Testis (tissue), 3 donors: ENCODE measurements around the gene TEX2. TPM values are rescaled to one million over a fixed set of nuclear protein-coding genes. Genes with fewer than 3 reads are reported as not detected.

Source experiments
- DNase-seq: peaks from one replicate; pipeline ENCODE4 v3.0.0-alpha.2; 2019
- H3K27ac ChIP-seq, 2 donors: fragments of 200-600 bp; sonication (generic); one replicate each; pipeline ENCODE4 v1.5.1; 2019
- H3K27me3 ChIP-seq: fragments of 200-600 bp; sonication (generic); one replicate; pipeline ENCODE4 v1.5.1; 2019
- H3K36me3 ChIP-seq: fragments of 200-600 bp; sonication (generic); one replicate; pipeline ENCODE4 v1.5.1; 2017; ENCODE audit warnings: low read depth; ENCODE audit errors: missing control alignments
- H3K4me1 ChIP-seq: fragments of 200-600 bp; sonication (generic); one replicate; pipeline ENCODE4 v1.5.1; 2019
- H3K4me3 ChIP-seq, 2 donors: fragments of 200-600 bp; sonication (generic); one replicate each; pipeline ENCODE4 v1.5.1; 2017 to 2019
- H3K9me3 ChIP-seq: fragments of 200-600 bp; sonication (generic); one replicate; pipeline ENCODE4 v1.5.1; 2017
- POLR2A ChIP-seq: fragments of 450-650 bp; IDR thresholded peaks from one replicate; pipeline ENCODE4 v1.6.1; 2017; ENCODE audit warnings: antibody characterized with exemption, mild to moderate bottlenecking, moderate library complexity
- WGBS, 2 donors: methylation state at CpG; one replicate each; pipeline ENCODE4 v1.1.5; 2018; 5-methylcytosine and 5-hydroxymethylcytosine counted together
- intact Hi-C: fragments of 100-400 bp; cut with DNase I; formaldehyde crosslinking; loops from one replicate; pipeline ENCODE4 v1.15.1; 2023; ENCODE audit warnings: low total_unique reads
- polyA plus RNA-seq: library from polyadenylated mRNA; stranded (reverse); fragments of 350-450 nt; fragmentation: Illumina TruSeq; extraction: RNeasy Lipid Tissue Mini Kit (QIAGEN cat#74804); gene quantifications from one replicate; pipeline ENCODE4 v1.2.3, GENCODE V29; 2014; ENCODE audit warnings: low read depth, low replicate concordance; ENCODE audit not compliant: insufficient read depth
- total RNA-seq, 2 donors: library from RNA; depleted of rRNA; stranded (reverse); fragments of >200 nt; gene quantifications; one replicate each; pipeline ENCODE4 v1.2.3, GENCODE V29; 2016
- TF ChIP-seq, protein P1 (sequence below), 3 experiments: fragments of 450-650 bp in 2 of 3; fragments of 200-600 bp in 1 of 3; sonication (generic) in 1 of 3; IDR thresholded peaks; one replicate each; pipeline ENCODE4 v1.5.1; 2016 to 2019; ENCODE audit warnings: antibody characterized with exemption in 3 of 3, mild to moderate bottlenecking in 2 of 3, moderate library complexity in 1 of 3

Gene TEX2
- total and polyA plus RNA-seq, 3 donors from 2014 or later = 66.0 to 136 (median 99.9) TPM

DNA sequence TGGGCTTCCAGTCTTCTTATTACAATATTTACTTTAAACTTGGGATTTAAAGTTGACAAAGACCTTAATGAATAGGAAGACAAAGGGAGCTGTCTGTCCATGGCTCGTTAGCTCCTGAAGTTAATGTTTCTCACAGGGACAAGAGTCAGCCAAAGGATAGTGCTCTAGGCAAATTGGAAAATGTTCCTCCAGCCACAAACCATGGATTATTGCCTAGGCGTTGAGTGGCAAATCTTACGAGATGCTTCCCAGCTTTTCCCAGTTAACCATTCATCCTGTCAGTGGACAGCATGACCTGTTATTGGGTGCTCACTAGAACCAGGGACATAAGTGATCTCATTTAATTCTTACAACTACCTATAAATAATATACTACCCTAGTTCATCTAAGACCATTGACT is 3.6 kb downstream of the TEX2 start:
- TF ChIP-seq, protein P1, sequence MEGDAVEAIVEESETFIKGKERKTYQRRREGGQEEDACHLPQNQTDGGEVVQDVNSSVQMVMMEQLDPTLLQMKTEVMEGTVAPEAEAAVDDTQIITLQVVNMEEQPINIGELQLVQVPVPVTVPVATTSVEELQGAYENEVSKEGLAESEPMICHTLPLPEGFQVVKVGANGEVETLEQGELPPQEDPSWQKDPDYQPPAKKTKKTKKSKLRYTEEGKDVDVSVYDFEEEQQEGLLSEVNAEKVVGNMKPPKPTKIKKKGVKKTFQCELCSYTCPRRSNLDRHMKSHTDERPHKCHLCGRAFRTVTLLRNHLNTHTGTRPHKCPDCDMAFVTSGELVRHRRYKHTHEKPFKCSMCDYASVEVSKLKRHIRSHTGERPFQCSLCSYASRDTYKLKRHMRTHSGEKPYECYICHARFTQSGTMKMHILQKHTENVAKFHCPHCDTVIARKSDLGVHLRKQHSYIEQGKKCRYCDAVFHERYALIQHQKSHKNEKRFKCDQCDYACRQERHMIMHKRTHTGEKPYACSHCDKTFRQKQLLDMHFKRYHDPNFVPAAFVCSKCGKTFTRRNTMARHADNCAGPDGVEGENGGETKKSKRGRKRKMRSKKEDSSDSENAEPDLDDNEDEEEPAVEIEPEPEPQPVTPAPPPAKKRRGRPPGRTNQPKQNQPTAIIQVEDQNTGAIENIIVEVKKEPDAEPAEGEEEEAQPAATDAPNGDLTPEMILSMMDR (IDR thresholded peaks at IDR 0.05) = no peak
- WGBS, 2 donors = 91 to 96% methylated on average over 3 of the region's 3 CpGs
- H3K4me3 ChIP-seq = no peak overlapping the region
- H3K27ac ChIP-seq = no peak overlapping the region
- no peaks in the 10 kb centered on the region for H3K9me3 ChIP-seq
- H3K27me3 ChIP-seq = no peaks in the 10 kb centered on the region
- intact Hi-C loops = no loop called here
- H3K36me3 ChIP-seq = no peaks in the 10 kb centered on the region
- no peak for DNase-seq
- H3K4me1 ChIP-seq = peaks cover 20% of the 10 kb centered on the region

DNA sequence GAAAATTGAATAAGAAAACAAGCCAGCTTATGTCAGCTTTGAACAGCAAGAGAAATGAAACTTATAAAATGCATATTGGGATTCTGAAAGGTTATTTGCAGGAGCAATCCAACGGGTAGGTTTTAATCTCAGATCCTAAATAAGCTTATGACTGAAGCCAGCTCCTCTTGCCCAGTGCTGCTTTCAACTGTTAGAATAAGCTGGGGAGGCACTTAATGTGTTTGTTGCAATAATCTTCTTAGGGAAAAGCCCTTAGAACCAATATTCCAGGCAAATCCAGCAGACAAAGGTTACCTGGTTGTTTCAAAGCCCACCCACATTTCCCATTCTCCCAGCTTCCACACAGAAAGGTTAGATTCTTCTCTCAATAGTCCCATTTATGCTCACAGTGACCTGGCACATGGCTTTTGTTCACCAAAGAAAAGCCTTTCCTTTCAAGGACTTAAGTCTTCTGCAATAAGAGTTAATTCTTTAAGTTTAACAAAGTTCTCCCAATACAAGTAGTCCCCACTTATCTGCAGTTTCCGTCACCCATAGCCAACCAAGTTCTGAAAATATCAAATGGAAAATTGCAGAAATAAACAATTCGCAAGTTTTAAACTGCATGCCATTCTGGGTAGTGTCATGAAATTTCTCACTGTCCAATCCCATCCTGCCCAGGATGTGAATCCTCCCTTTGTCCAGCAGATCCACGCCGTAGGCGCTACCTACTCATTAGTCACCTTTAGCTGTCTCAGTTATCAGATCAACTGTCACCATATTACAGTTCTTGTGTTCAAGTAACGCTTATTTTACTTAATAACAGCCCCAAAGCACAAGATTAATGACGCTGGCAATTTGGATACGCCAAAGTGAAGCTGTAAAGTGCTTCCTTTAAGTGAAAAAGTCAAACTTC is 5.9 kb downstream of the TEX2 start:
- WGBS, 2 donors = 80 to 81% methylated on average over 9 of the region's 9 CpGs

DNA sequence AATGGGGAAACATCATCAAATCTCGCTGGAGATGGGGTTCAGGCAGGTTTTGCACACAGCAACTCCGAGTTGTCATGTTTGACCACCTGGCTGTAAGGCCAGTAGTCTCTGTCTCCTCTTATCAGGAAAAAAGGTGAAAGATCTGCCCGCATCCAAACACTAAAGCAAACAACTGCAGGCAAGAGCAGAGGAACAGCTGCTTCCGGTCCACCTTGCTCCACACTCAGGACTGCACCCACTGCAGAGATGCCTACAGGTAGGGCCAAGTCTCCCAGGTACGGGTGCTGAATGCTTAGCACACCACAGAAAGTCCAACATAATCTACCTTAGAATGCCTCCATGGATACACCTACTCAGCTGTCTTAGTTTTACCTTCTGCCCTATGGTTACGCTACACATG is 7.3 kb downstream of the TEX2 start:
- Histone ChIP-seq H3K36me3 (no peaks in the 10 kb centered on the region), H3K9me3 (no peaks in the 10 kb centered on the region), H3K27ac (no peak overlapping the region), H3K4me3 (no peak overlapping the region), H3K27me3 (no peaks in the 10 kb centered on the region), H3K4me1 (no peaks in the 10 kb centered on the region)
- TF ChIP-seq, protein P1 (IDR thresholded peaks at IDR 0.05) = no peak
- no peak for TF ChIP-seq POLR2A
- intact Hi-C loops = no loop called here
- WGBS, 2 donors = 94 to 96% methylated on average over 6 of the region's 6 CpGs
- DNase-seq = no peak

More for the DNA sequence above, 5.9 kb downstream of the TEX2 start:
- H3K4me1 ChIP-seq = peaks cover 10% of the 10 kb centered on the region
- H3K36me3 ChIP-seq = no peaks in the 10 kb centered on the region
- DNase-seq = no peak
- intact Hi-C loops = no loop called here
- H3K9me3 ChIP-seq = no peaks in the 10 kb centered on the region
- H3K27me3 ChIP-seq = no peaks in the 10 kb centered on the region
- no peak overlapping the region for H3K27ac ChIP-seq
- TF ChIP-seq POLR2A = no peak
- TF ChIP-seq, protein P1 (IDR thresholded peaks at IDR 0.05) = no peak
- H3K4me3 ChIP-seq = no peak overlapping the region

DNA sequence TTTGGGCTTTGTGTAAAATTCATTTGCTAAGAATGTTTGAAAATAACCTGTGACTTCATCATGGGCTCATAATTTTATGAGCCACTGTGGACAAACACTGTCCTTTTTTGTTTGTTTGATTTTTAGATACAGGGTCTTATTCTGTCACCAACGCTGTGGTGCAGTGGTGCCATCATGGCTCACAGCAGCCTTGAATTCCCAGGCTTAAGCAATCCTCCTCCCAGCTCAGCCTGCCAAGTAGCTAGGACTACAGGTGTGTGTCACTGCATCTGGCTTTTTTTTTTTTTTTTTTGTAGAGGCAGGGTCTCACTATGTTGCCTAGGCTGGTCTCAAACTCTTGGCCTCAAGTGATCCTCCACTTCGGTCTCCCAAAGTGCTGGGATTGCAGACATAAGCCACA is 8.3 kb downstream of the TEX2 start:
- Histone ChIP-seq H3K9me3 (no peaks in the 10 kb centered on the region), H3K27me3 (no peaks in the 10 kb centered on the region), H3K36me3 (no peaks in the 10 kb centered on the region), H3K27ac (no peak overlapping the region), H3K4me1 (no peaks in the 10 kb centered on the region), H3K4me3 (no peak overlapping the region)
- intact Hi-C loops = no loop called here
- DNase-seq = no peak
- no peak for TF ChIP-seq POLR2A
- TF ChIP-seq, protein P1 (IDR thresholded peaks at IDR 0.05) = no peak
- WGBS, 2 donors = 94 to 95% methylated on average over 2 of the region's 2 CpGs

DNA sequence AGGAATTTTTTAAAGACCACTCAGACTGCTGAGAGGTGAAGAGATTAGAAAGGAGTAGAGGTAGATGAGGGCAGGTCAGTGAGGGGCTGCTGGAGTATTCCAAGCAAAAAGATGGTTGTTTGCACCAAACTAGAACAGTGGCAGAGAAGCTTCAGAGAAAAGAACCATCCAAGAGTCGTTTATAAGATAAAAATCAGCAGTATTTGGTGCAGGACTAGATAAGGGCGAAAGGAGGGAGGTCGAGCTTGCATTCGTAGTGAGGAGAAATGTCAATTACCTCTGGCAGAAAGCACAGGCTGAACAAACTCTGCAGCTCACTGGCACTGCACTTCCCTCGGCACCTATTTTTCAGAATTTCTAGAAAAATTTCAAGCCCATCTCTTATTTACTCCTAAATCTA is 9.6 kb downstream of the TEX2 start:
- Histone ChIP-seq H3K27ac (no peak overlapping the region), H3K27me3 (no peaks in the 10 kb centered on the region), H3K9me3 (no peaks in the 10 kb centered on the region), H3K4me3 (no peak overlapping the region), H3K36me3 (no peaks in the 10 kb centered on the region), H3K4me1 (no peaks in the 10 kb centered on the region)
- no peak for TF ChIP-seq POLR2A
- TF ChIP-seq, protein P1 (IDR thresholded peaks at IDR 0.05) = no peak
- 80 to 82% methylated on average over 5 of the region's 5 CpGs for WGBS, 2 donors
- no peak for DNase-seq
- intact Hi-C loops = no loop called here
